Esophagus (tissue), 2 donors: ENCODE measurements around the gene EIF3J. TPM values are rescaled to one million over a fixed set of nuclear protein-coding genes. Genes with fewer than 3 reads are reported as not detected.
A peak's percentile ranks its signal among the peaks of the same experiment; 100 is the strongest.

Experiments
- H3K27ac ChIP-seq, 2 donors: one replicate each; pipeline ENCODE4 v1.5.1; 2013; ENCODE audit warnings: low read depth in 2 of 2, mild to moderate bottlenecking in 2 of 2, inconsistent platforms in 1 of 2, low read length in 1 of 2, moderate library complexity in 1 of 2
- H3K27me3 ChIP-seq, 2 donors: one replicate each; pipeline ENCODE4 v1.6.1; 2013; ENCODE audit warnings: low read length in 2 of 2, control low read depth in 1 of 2, mild to moderate bottlenecking in 1 of 2; ENCODE audit not compliant: insufficient read depth in 2 of 2, control insufficient read depth in 1 of 2
- H3K36me3 ChIP-seq, 2 donors: one replicate each; pipeline ENCODE4 v1.6.1; 2013; ENCODE audit warnings: low read length in 1 of 2; ENCODE audit not compliant: control insufficient read depth in 2 of 2, insufficient read depth in 2 of 2
- H3K4me1 ChIP-seq, 2 donors: one replicate each; pipeline ENCODE4 v1.6.1; 2013; ENCODE audit warnings: low read length in 1 of 2; ENCODE audit not compliant: control insufficient read depth in 2 of 2, insufficient read depth in 2 of 2
- H3K4me3 ChIP-seq, 2 donors: one replicate each; pipeline ENCODE4 v1.5.1; 2013; ENCODE audit warnings: low read length in 2 of 2, mild to moderate bottlenecking in 2 of 2, low read depth in 1 of 2, moderate library complexity in 1 of 2
- H3K9me3 ChIP-seq, 2 donors: one replicate each; pipeline ENCODE4 v1.6.1; 2013; ENCODE audit warnings: mild to moderate bottlenecking in 2 of 2, low read depth in 1 of 2, low read length in 1 of 2, moderate library complexity in 1 of 2; ENCODE audit not compliant: control insufficient read depth in 2 of 2, insufficient read depth in 1 of 2
- WGBS, 2 donors: extraction: QIAGEN DNeasy Blood & Tissue Kit; methylation state at CpG; one replicate each; pipeline ENCODE4 v1.1.7; 2013; 5-methylcytosine and 5-hydroxymethylcytosine counted together
- polyA plus RNA-seq, 2 donors: library from polyadenylated mRNA; stranded (reverse); fragments of 200-250 nt; gene quantifications; one replicate each; pipeline ENCODE4 v1.2.3, GENCODE V29; 2013
- donor health status: healthy with polysubstance abuse.
- donor health status: Bipolar disorder and iron deficiency.

EIF3J gene, protein sequence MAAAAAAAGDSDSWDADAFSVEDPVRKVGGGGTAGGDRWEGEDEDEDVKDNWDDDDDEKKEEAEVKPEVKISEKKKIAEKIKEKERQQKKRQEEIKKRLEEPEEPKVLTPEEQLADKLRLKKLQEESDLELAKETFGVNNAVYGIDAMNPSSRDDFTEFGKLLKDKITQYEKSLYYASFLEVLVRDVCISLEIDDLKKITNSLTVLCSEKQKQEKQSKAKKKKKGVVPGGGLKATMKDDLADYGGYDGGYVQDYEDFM
- polyA plus RNA-seq, result 10 to 100 TPM; 34.4 to 58.4 TPM

DNA sequence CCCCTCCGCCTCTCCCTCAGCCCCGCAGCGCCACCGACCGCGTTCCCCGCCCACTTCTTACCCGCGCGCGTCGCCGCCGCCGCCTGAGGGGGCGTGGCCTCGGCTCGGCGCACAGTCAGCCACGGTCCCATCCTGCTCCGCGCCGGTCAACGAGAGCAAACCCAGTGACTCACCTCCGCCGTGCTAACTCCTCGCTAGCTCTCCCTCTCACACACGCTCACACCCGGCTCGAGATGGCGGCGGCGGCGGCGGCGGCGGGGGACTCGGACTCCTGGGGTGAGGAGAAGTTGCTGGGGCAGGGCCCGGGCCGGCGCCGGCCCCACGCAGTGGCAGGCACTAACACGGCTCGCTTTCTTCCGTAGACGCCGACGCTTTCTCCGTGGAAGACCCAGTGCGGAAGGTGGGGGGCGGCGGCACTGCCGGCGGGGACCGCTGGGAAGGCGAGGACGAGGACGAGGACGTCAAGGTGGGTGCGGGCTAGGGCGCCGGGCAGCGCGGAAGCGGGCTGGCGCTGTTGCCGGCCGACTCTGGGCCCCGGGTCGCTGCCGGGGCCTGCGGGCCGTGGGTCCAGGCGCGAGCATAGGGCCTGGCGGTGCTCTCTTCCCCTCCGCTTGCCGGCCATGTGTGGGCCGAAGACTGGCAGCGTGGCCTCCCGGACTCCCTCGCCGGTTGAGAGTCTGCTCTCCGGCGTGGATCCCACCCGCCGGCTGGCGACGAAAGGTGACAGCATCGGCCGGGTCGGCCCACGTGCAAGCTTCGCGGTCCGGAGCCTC is at the start of gene EIF3J:
Gene EIF3J, plus strand, starts transcription at position 186 of the 773 bp plus-strand sequence. Its CDS starts 48 bp downstream, at position 234.
- Histone ChIP-seq H3K27ac (peak within 1 kb of the TSS; percentile 95 to 99), H3K4me1 (peaks cover 0 to 9% of the 10 kb centered on the region in 2 donors), H3K4me3 (peak within 1 kb of the TSS; percentile 80 to 93), H3K27me3 (no peaks in the 10 kb centered on the region), H3K36me3 (peaks cover 0 to 3% of the 10 kb centered on the region in 2 donors), H3K9me3 (no peaks in the 10 kb centered on the region)
- WGBS, 2 donors, result 0 to 1% methylated on average over 79 to 96 of the region's 97 CpGs

DNA sequence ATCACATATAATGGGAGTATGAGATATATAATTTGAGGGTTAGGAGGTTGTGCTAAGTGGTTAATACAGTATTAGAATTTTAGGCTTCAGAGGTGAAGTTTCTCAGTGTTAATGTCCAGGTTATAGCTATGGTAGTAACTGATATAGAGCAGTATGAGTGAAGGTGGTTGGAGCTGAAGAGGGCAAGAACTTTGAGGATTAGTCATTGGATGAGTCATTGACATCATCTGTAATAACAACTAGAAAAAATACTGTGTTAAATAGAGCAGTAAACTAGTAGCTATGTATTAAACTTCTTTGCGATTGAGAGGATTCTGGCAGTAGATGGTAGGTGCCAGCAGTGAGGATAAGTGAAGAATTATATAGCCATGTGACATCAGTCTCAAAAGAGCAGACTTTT is 47.5 kb upstream of the EIF3J start:
- Histone ChIP-seq H3K36me3 (no peaks in the 10 kb centered on the region), H3K27me3 (no peaks in the 10 kb centered on the region), H3K4me1 (peaks cover 0 to 2% of the 10 kb centered on the region in 2 donors), H3K27ac (no peak overlapping the region), H3K4me3 (no peak overlapping the region), H3K9me3 (no peaks in the 10 kb centered on the region)
- WGBS, 2 donors, result 62 to 68% methylated on average over 1 of the region's 1 CpG

- H3K36me3 ChIP-seq, result no peaks in the 10 kb centered on the region
- WGBS, 2 donors, result 72 to 75% methylated on average over 3 of the region's 3 CpGs
Observed at GRCh38 chr15:44490622-44491021, 46.3 kb upstream of the EIF3J start.

GRCh38 chr15:44492040-44492439 is 44.9 kb upstream of the EIF3J start:
- WGBS, 2 donors, result 95 to 96% methylated on average over 7 of the region's 7 CpGs
- no peaks in the 10 kb centered on the region for H3K36me3 ChIP-seq
- no peak overlapping the region for H3K4me3 ChIP-seq
- H3K27ac ChIP-seq, result no peak overlapping the region
- H3K27me3 ChIP-seq, result no peaks in the 10 kb centered on the region
- H3K4me1 ChIP-seq, result peaks cover 0 to 2% of the 10 kb centered on the region in 2 donors
- H3K9me3 ChIP-seq, result no peaks in the 10 kb centered on the region

More at GRCh38 chr15:44490622-44491021, 46.3 kb upstream of the EIF3J start:
- Histone ChIP-seq H3K4me3 (no peak overlapping the region), H3K4me1 (peaks cover 0 to 2% of the 10 kb centered on the region in 2 donors), H3K27ac (no peak overlapping the region), H3K9me3 (no peaks in the 10 kb centered on the region), H3K27me3 (no peaks in the 10 kb centered on the region)

GRCh38 chr15:44492672-44493071 is 44.3 kb upstream of the EIF3J start:
- no peak overlapping the region for H3K4me3 ChIP-seq
- H3K36me3 ChIP-seq, result no peaks in the 10 kb centered on the region
- H3K4me1 ChIP-seq, result peaks cover 0 to 2% of the 10 kb centered on the region in 2 donors
- no peaks in the 10 kb centered on the region for H3K27me3 ChIP-seq
- H3K9me3 ChIP-seq, result no peaks in the 10 kb centered on the region
- 74 to 77% methylated on average over 3 of the region's 3 CpGs for WGBS, 2 donors
- H3K27ac ChIP-seq, result no peak overlapping the region

DNA sequence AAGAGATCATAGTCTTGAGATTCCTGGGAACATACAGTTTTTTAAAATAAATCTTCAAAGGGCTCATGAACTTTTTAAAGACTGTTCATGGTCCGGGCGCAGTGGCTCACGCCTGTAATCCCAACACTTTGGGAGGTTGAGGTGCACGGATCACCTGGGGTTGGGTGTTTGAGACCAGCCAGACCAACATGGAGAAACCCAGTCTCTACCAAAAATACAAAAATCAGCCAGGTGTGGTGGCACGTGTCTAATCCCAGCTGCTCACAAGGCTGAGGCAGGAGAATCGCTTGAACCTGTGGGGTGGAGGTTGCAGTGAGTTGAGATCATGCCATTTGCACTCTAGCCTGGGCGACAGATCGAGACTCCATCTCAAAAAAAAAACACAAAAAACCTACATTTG is 41.4 kb upstream of the EIF3J start:
- H3K27ac ChIP-seq, result no peak overlapping the region
- H3K4me3 ChIP-seq, result no peak overlapping the region
- peaks cover 0 to 3% of the 10 kb centered on the region in 2 donors for H3K36me3 ChIP-seq
- H3K27me3 ChIP-seq, result no peaks in the 10 kb centered on the region
- WGBS, 2 donors, result 95% methylated on average over 8 of the region's 8 CpGs
- no peaks in the 10 kb centered on the region for H3K4me1 ChIP-seq
- no peaks in the 10 kb centered on the region for H3K9me3 ChIP-seq

GRCh38 chr15:44500555-44500954 is 36.4 kb upstream of the EIF3J start:
- Histone ChIP-seq H3K4me1 (no peaks in the 10 kb centered on the region), H3K4me3 (no peak overlapping the region), H3K9me3 (no peaks in the 10 kb centered on the region), H3K27ac (no peak overlapping the region), H3K36me3 (peaks cover 0 to 6% of the 10 kb centered on the region in 2 donors), H3K27me3 (no peaks in the 10 kb centered on the region)
- 68 to 72% methylated on average over 3 of the region's 3 CpGs for WGBS, 2 donors

GRCh38 chr15:44501768-44502366 is 35.1 kb upstream of the EIF3J start:
- peaks cover 0 to 6% of the 10 kb centered on the region in 2 donors for H3K36me3 ChIP-seq
- whole genome bisulfite sequencing, 2 donors, result 77 to 88% methylated on average over 3 of the region's 3 CpGs
- no peaks in the 10 kb centered on the region for H3K9me3 ChIP-seq

DNA sequence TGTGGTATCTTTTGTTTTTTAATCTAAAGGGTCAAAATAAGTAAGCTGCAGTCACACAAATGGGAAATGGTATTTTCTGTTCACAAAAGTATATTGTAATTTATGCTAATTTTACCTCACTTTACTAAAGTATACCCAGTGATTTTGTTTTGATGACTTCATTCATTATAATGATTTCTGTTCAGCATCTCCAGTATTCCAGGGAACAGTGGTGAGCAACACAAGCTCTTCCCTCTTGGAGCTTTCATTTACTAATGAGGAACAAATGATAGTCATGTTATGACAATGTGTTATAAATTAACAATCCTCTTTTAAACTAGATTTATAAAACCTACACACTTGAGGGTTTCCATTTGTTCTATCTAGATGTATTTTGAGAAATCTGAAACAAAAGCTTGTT is 20.5 kb upstream of the EIF3J start:
- Histone ChIP-seq H3K27me3 (no peaks in the 10 kb centered on the region), H3K27ac (no peak overlapping the region), H3K9me3 (no peaks in the 10 kb centered on the region), H3K4me1 (no peaks in the 10 kb centered on the region), H3K4me3 (no peak overlapping the region), H3K36me3 (no peaks in the 10 kb centered on the region)

More at GRCh38 chr15:44501768-44502366, 35.1 kb upstream of the EIF3J start:
- no peak overlapping the region for H3K4me3 ChIP-seq
- no peaks in the 10 kb centered on the region for H3K4me1 ChIP-seq
- no peaks in the 10 kb centered on the region for H3K27me3 ChIP-seq
- no peak overlapping the region for H3K27ac ChIP-seq
